HFF-Myc (cell line): ENCODE measurements around the gene PPP1R3G.

Experiments
- DNase-seq: peaks from one replicate; pipeline ENCODE4 v3.0.0-alpha.2; 2011; ENCODE audit warnings: low read depth; ENCODE audit errors: extremely low read depth
- H3K4me3 ChIP-seq: replicated peaks from 2 replicates; pipeline ENCODE4 v1.5.1; 2011; ENCODE audit warnings: low read depth, mild to moderate bottlenecking, control low read depth, low read length
- CTCF ChIP-seq: IDR thresholded peaks from 2 replicates; pipeline ENCODE4 v1.5.1; 2012; ENCODE audit warnings: mild to moderate bottlenecking, low read depth, low read length, control low read depth; ENCODE audit errors: missing control alignments

The PPP1R3G gene

DNA sequence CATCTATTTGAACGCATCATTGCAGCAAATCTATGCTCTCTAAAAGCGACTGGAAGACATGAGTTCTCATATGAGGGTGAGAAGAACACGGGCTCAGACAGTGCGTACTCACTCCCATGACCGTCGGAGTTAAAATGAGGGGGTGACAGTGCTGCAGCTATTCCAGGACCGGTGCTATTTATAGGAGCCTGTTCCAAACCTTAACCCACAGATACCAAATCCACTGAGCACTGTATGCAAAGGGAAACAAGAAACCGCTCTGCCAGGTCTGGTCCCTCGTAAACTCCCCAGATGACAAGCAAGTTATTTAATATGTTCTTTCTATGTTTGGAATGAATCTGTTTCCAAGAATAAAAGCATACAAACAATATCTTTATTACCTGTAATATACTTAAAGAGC is 22.9 kb downstream of the PPP1R3G start:
- TF ChIP-seq CTCF: no peak

GRCh38 chr6:5108536-5109150 is 23.5 kb downstream of the PPP1R3G start:
- no peak for DNase-seq
- no peak for TF ChIP-seq CTCF
- no peak overlapping the region for H3K4me3 ChIP-seq

More for the DNA sequence above, 22.9 kb downstream of the PPP1R3G start:
- no peak overlapping the region for H3K4me3 ChIP-seq
- DNase-seq: no peak

- no peak for TF ChIP-seq CTCF
- H3K4me3 ChIP-seq: no peak overlapping the region
- DNase-seq: no peak
These were observed 24.3 kb downstream of the PPP1R3G start for GRCh38 chr6:5109436-5109835.

GRCh38 chr6:5110246-5110645 is 25.1 kb downstream of the PPP1R3G start:
- no peak for DNase-seq
- no peak overlapping the region for H3K4me3 ChIP-seq
- no peak for TF ChIP-seq CTCF

DNA sequence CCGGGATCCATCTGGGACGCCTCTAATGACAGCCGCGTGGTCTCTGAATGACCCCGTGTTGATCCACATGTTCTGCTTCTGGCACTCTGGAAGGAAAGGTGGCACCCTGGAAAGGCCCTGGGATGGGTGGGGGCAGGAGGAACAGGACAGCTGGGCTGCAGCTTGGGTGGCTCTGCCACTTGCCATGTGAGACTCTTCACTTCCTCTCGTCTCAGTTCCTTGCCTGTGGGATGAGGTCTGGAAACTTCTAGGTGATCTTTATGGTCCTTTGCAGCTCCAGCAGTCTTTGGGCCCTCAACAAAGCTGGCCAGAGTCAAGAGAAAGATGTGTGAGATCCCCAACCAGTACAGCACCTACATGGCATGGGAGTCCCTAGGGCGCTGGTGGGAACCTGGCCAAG is 26.5 kb downstream of the PPP1R3G start:
- no peak for TF ChIP-seq CTCF
- DNase-seq: no peak
- no peak overlapping the region for H3K4me3 ChIP-seq

GRCh38 chr6:5112066-5112799 is 27.1 kb downstream of the PPP1R3G start:
- TF ChIP-seq CTCF: no peak
- DNase-seq: peak; percentile 48
- H3K4me3 ChIP-seq: no peak overlapping the region

- no peak overlapping the region for H3K4me3 ChIP-seq
- no peak for TF ChIP-seq CTCF
- no peak for DNase-seq
These were observed 28.0 kb downstream of the PPP1R3G start for GRCh38 chr6:5113096-5113495.
